Gastrocnemius medialis (tissue), 4 donors: ENCODE data around the gene DNAJB13. TPM values are rescaled to one million over a fixed set of nuclear protein-coding genes. Genes with fewer than 3 reads are reported as not detected.

Experiments
- ATAC-seq, 2 donors: fragments of 150-250 bp; one replicate each; pipeline ENCODE4 v1.9.1; 2016
- DNase-seq, 2 donors: peaks; one replicate each; pipeline ENCODE4 v3.0.0-alpha.2; 2019
- H3K27ac ChIP-seq, 4 donors: fragments of 200-600 bp; sonication (generic); 1 replicate in 1 of 4; 2 replicates in 3 of 4; pipeline ENCODE4 v1.5.1; 2016 to 2018; ENCODE audit warnings: mild to moderate bottlenecking in 2 of 4, moderate library complexity in 1 of 4
- H3K27me3 ChIP-seq, 3 donors: fragments of 200-600 bp; sonication (generic) in 2 of 3; 1 replicate in 1 of 3; 2 replicates in 2 of 3; pipeline versions ENCODE4 v1.5.1 to v1.6.0; 2016 to 2019; ENCODE audit warnings: mild to moderate bottlenecking in 1 of 3, moderate library complexity in 1 of 3
- H3K36me3 ChIP-seq, 2 donors: fragments of 200-600 bp; sonication (generic) in 1 of 2; one replicate each; pipeline ENCODE4 v1.5.1; 2017 to 2018
- H3K4me1 ChIP-seq, 2 donors: fragments of 200-600 bp; sonication (generic) in 1 of 2; one replicate each; pipeline ENCODE4 v1.5.1; 2016 to 2017; ENCODE audit warnings: mild to moderate bottlenecking in 2 of 2
- H3K4me3 ChIP-seq, 4 donors: fragments of 200-600 bp; sonication (generic) in 3 of 4; 1 replicate in 1 of 4; 2 replicates in 3 of 4; pipeline ENCODE4 v1.5.1; 2016 to 2019; ENCODE audit warnings: mild to moderate bottlenecking in 2 of 4
- H3K9me3 ChIP-seq, 3 donors: fragments of 200-600 bp; sonication (generic) in 2 of 3; 1 replicate in 1 of 3; 2 replicates in 2 of 3; pipeline ENCODE4 v1.5.1; 2016 to 2019
- CTCF ChIP-seq, 5 experiments: fragments of 450-650 bp in 3 of 5; fragments of 200-600 bp in 2 of 5; sonication (generic) in 2 of 5; IDR thresholded peaks in 4 of 5; conservative IDR thresholded peaks in 1 of 5; 1 replicate in 4 of 5; 2 replicates in 1 of 5; pipeline ENCODE4 v1.5.1; 2016 to 2019; ENCODE audit warnings: antibody characterized with exemption in 5 of 5, mild to moderate bottlenecking in 3 of 5, moderate library complexity in 3 of 5
- POLR2A ChIP-seq, 2 donors: fragments of 450-650 bp; IDR thresholded peaks; one replicate each; pipeline ENCODE4 v1.6.1; 2017; ENCODE audit warnings: antibody characterized with exemption in 2 of 2, mild to moderate bottlenecking in 2 of 2, moderate library complexity in 2 of 2
- in situ Hi-C, 4 donors: fragments of 200-750 bp; cut with MboI; loops; one replicate each; pipeline versions ENCODE4 v1.15.0 to v1.8.0; 2017; ENCODE audit warnings: low sequenced_read_pairs in 4 of 4
- intact Hi-C: fragments of 100-400 bp; cut with DNase I; formaldehyde crosslinking; loops from one replicate; pipeline ENCODE4 v1.15.1; 2023; ENCODE audit warnings: low total_unique reads
- total RNA-seq, 4 donors: library from RNA; depleted of rRNA; stranded (reverse); fragments of >200 nt; gene quantifications; one replicate each; pipeline versions ENCODE4 v1.1.0 to v1.2.3, GENCODE V29; 2016

Gene DNAJB13
- total RNA-seq, 4 donors from 2014 or later: not detected

GRCh38 chr11:74010306-74011300, 59.8 kb downstream of the DNAJB13 start:
- peak; percentile 1 to 2 for ATAC-seq

GRCh38 chr11:74011360-74012073, 60.7 kb downstream of the DNAJB13 start:
- Histone ChIP-seq H3K4me1 (peaks cover 34 to 39% of the 10 kb centered on the region in 2 donors), H3K36me3 (peaks cover 0 to 13% of the 10 kb centered on the region in 2 donors), H3K4me3 (no peak overlapping the region), H3K27ac (peak overlapping the region; percentile 96 to 99 (median 98)), H3K9me3 (no peaks in the 10 kb centered on the region), H3K27me3 (no peaks in the 10 kb centered on the region)
- in situ Hi-C loops (no loop called here), intact Hi-C loops (loop anchor here (10.0 kb wide), 1 partner anchor 627 kb away; no protein-coding TSS in a partner anchor)
- DNase-seq (peak in 1 of 2 donors; percentile 61), ATAC-seq (peak in 1 of 2 donors; percentile 13)
- TF ChIP-seq CTCF (IDR thresholded peaks at IDR 0.05 in 4 of 5, conservative IDR thresholded peaks at IDR 0.05 in 1 of 5) (no peak), POLR2A (IDR thresholded peaks at IDR 0.05) (peak; percentile 16 to 25)

More at GRCh38 chr11:74010306-74011300, 59.8 kb downstream of the DNAJB13 start:
- no peak overlapping the region for H3K4me3 ChIP-seq
- H3K4me1 ChIP-seq: peaks cover 40 to 43% of the 10 kb centered on the region in 2 donors
- no peaks in the 10 kb centered on the region for H3K27me3 ChIP-seq
- H3K27ac ChIP-seq: peak overlapping the region; percentile 96 to 99 (median 98)
- H3K9me3 ChIP-seq: no peaks in the 10 kb centered on the region
- in situ Hi-C loops (no loop called here), intact Hi-C loops (loop anchor here (10.0 kb wide), 1 partner anchor 626 kb away; no protein-coding TSS in a partner anchor)
- TF ChIP-seq POLR2A (IDR thresholded peaks at IDR 0.05) (no peak), CTCF (IDR thresholded peaks at IDR 0.05 in 4 of 5, conservative IDR thresholded peaks at IDR 0.05 in 1 of 5) (no peak)
- peaks cover 0 to 20% of the 10 kb centered on the region in 2 donors for H3K36me3 ChIP-seq
- peak in 1 of 2 donors; percentile 58 for DNase-seq

GRCh38 chr11:74012074-74012809, 61.4 kb downstream of the DNAJB13 start:
- Histone ChIP-seq H3K4me1 (peaks cover 37 to 38% of the 10 kb centered on the region in 2 donors), H3K4me3 (no peak overlapping the region), H3K9me3 (no peaks in the 10 kb centered on the region), H3K27ac (peak overlapping the region; percentile 96 to 99 (median 98)), H3K36me3 (peaks cover 0 to 6% of the 10 kb centered on the region in 2 donors), H3K27me3 (no peaks in the 10 kb centered on the region)
- intact Hi-C loops (loop anchor here (10.0 kb wide), 1 partner anchor 627 kb away; no protein-coding TSS in a partner anchor), in situ Hi-C loops (no loop called here)
- ATAC-seq (no peak), DNase-seq (no peak)
- TF ChIP-seq CTCF (IDR thresholded peaks at IDR 0.05 in 4 of 5, conservative IDR thresholded peaks at IDR 0.05 in 1 of 5): no peak
- no peak for TF ChIP-seq POLR2A (IDR thresholded peaks at IDR 0.05)

DNA sequence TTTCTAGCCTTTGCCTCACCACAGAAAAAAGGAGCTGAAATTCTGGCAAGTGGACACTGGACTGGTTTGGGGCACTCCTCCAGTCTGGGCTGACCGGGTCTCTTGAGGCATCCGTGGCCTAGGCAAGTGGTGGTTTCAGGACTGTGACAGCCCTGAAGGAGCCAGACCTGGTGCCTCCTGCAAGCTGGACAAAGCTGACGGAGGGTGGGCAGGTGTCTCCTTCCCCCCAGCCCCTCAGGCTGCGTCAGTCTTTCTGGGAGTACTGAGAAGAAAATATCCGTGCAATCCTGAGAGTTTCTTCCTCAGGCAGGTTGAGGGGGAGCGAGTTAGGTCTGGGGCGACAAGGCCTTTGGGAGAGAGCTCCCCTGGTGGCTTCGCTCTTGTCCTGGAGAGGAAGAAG, 62.3 kb downstream of the DNAJB13 start:
- Histone ChIP-seq H3K4me1 (peaks cover 45 to 47% of the 10 kb centered on the region in 2 donors), H3K27me3 (no peaks in the 10 kb centered on the region), H3K27ac (peak overlapping the region in 3 of 4 donors; percentile 36 to 99 (median 99)), H3K9me3 (no peaks in the 10 kb centered on the region), H3K4me3 (no peak overlapping the region), H3K36me3 (no peaks in the 10 kb centered on the region)
- ATAC-seq: no peak
- intact Hi-C loops (loop anchor here (10.0 kb wide), 1 partner anchor 628 kb away; no protein-coding TSS in a partner anchor), in situ Hi-C loops (no loop called here)
- no peak for DNase-seq
- TF ChIP-seq CTCF (IDR thresholded peaks at IDR 0.05 in 4 of 5, conservative IDR thresholded peaks at IDR 0.05 in 1 of 5) (no peak), POLR2A (IDR thresholded peaks at IDR 0.05) (no peak)
